AG20443 (cell line): ENCODE results near the gene SPECC1.
A peak's percentile ranks its signal among the peaks of the same experiment; 100 is the strongest.
"Not testable (repeated sequence)": the region's sequence is repeated elsewhere in the genome, so short reads cannot be mapped to it uniquely, and the experiment has no call there.

Experiments used
- DNase-seq: peaks from one replicate; pipeline ENCODE4 v3.0.0; 2012; ENCODE audit warnings: low spot score, mixed read lengths

Gene SPECC1

GRCh38 chr17:20068445-20068844 is 59.3 kb downstream of the SPECC1 start:
- DNase-seq, result no peak

GRCh38 chr17:20071824-20072691 is 62.9 kb downstream of the SPECC1 start:
- no peak for DNase-seq

DNA sequence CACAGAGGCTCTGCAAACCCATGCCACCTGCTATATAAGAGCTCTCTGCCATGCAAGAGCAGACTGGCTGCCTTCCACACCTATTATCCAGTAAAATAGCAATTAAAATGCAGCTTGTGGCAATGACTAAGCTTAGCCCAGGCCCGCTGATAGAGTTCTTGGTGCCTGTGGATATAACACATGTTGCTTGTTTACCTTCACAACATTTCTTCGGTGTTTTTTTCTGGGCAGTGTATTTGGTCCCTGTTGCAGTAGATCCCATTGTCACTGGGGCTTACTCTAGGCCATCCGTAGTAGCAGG is 63.5 kb downstream of the SPECC1 start:
- no peak for DNase-seq

DNA sequence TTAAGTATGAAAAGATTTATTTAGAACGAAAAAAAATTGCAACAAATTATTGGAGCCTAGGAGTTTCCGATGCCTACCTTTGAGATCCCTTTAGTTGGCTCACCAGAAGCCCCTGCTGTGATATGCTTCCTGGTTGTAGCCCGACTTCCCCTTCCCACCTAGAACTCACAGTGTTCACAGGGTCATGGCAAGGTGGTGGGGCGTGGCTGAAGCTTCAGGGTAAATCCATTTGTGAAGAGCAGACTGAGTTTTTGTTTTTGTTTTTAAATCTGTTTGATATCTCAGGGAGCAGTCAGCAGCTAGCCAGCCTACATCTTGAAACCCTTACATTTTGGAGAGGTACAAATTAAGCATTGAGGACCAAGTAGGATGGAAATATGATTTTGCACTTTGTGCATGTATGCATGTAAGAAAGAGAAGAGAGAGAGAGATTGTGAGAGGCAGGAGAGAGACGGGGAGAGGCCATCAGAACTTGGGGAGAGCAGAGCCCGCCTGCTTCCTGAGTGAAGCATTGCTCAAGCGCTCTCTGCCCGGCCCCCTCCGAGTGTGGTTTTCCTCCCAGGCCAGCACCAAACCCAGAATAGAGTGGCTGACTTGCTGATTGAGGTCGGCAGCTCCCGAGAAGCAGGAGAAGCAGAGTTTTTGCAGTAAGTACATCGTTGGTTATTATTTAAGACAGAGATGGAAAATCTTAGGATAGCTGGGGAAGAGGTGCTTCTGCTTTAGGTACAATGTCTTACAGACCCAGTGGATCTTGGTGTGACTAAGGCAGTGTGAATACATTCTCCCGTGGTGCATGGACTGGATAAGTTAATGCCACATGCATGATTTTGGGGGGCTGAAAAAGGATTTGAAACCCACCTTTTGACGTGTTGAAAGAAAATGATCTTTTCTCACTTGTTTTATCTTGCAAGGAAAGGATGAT is 64.2 kb downstream of the SPECC1 start:
- DNase-seq, result peak; percentile 62

- no peak for DNase-seq
Measured at GRCh38 chr17:20074001-20074400, 64.8 kb downstream of the SPECC1 start.

DNA sequence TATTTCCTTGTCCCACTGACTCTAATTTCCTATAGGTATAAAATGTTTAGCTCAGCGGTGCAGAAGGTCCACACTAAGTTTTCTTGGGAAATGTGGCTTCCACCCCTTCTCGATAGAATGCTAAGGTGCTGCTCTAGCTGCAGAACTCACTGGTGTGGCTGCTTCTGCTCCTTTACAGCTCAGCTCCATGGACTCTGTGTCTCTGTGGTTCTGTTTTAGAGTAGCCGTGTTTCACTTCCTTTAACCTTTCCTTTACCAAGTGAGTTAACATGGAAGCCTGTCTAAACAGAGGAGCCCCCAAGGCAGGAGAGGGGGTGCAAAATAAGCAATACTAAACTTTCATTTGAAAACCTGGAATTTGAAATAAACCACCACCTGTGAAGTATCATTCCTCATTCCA is 65.3 kb downstream of the SPECC1 start:
- DNase-seq, result no peak

GRCh38 chr17:20076137-20076536 is 67.0 kb downstream of the SPECC1 start:
- DNase-seq, result not testable (repeated sequence)

- DNase-seq, result no peak
Measured at GRCh38 chr17:20077978-20078685, 69.0 kb downstream of the SPECC1 start.

GRCh38 chr17:20080513-20080912 is 71.4 kb downstream of the SPECC1 start:
- no peak for DNase-seq

- no peak for DNase-seq
Measured at GRCh38 chr17:20083156-20083859, 74.1 kb downstream of the SPECC1 start.

GRCh38 chr17:20084621-20085282 is 75.6 kb downstream of the SPECC1 start:
- no peak for DNase-seq

- no peak for DNase-seq
Measured at GRCh38 chr17:20085283-20085845, 76.2 kb downstream of the SPECC1 start.

GRCh38 chr17:20086416-20087076 is 77.4 kb downstream of the SPECC1 start:
- DNase-seq, result no peak

DNA sequence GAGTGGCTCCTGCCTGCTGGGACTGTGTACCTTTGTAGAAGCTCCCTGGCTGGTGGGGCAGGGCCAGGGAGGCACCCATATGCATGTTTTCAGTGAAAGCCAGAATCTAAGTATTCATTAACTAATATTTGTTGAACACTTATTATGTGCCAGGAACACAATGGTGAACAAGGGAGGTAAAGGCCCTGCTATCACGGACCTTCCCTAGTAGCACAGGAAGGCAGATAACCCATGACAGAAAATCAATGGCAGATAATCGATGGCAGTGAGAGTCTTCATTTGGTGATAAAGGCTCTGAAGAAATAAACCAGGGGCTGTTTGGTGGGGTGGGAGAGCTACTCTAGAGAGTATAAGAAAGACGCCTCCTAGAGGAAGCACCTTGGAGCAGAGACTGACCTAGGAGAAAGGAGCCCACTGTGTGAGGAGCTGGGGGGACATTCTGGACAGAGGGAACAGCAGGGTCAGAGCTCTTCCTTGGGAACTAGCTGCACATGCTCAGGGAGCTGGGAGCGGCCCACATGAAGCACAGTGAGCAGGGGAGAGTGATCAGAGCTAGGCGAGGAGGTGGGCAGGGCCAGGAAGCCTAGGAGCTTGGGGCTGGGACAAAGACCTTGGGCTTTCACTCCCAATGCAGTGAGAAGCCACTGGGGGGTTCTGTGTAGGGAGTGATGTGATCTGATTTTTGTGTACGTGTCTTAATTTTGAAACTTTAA is 78.5 kb downstream of the SPECC1 start:
- no peak for DNase-seq

DNA sequence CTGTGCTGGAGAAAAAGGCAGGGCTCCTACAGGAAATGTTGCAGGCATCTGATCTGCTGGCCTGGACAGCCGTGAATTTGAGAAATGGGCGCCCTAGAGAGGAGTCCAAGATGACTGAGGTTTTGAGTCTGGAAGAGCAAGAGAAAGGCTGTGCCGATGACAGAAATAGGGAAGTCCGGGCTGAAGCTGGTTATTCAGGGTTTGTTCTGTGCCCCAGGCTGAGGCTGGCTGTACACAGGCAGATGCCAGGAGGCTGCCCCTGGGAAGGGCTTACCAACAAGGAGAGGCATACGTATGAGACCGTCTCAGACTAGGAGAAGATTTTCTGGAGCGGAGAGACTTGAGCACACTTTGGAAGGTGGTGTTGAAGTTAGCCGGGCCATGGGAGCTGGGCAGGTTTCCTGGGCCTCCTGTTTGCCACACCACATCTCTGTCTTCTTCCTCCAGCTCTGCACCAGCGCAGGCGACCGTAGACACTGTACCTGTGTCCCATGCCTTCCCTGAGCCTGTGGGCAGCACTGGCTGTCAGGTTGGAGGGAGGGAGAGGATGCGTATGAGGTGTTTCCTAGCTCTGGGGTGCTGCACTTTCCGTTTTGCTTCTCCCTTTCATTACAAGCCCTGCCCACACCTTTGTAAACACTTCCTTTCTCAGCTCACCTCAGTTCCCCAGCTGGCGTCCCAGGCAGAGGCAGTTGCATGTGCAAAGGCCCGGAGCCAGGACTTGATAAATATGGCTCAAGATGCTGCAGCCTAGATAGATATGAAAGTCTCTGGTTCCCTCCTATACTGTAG is 80.8 kb downstream of the SPECC1 start:
- no peak for DNase-seq

DNA sequence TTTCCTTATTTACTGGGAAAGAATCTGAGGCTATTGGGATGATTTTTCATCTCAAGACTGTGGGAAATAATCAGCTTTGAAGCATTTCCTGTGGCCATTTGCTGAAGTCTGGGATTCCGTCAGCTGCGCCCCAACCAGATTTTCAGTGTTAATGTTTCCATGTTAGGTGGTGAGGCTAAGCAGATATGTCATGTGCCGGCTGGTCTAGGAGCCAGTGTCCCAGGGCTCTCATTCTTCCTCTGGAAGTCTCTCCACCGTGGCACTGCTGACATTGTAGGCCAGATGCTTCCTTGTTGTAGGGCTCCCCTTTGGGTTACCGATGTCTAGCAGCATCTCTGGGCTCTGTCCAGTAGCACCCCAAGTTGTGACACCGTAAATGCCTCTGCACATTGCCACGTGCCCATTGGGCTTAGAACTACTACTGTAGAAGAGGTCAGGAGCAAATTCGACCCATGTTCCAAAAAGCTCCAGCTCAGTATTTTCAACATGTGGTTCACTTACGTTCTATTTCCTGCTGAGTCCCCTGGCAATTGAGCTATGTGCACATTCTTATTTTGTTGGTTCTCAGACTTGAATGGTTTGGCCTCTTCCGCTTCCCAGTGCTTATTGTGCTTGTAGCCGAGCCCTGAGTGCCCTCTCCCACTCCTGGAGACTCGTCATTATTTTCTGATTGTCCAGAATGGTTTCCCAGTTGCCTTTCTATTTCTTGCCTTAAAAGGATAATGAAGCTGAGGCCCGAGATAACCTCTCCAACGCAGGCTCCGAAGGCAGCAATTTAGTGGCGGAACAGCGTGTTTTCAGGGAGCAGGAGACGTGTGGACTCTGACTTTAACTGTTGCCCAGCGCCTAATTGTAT is 82.2 kb downstream of the SPECC1 start:
- DNase-seq, result no peak

GRCh38 chr17:20092261-20092867 is 83.2 kb downstream of the SPECC1 start:
- DNase-seq, result no peak
